ENCODE measurements around the gene FAM163B. TPM values are rescaled to one million over a fixed set of nuclear protein-coding genes. Genes with fewer than 3 reads are reported as not detected.

Gene FAM163B
- total RNA-seq, 1 experiment from 2014 or later, result not detected

DNA sequence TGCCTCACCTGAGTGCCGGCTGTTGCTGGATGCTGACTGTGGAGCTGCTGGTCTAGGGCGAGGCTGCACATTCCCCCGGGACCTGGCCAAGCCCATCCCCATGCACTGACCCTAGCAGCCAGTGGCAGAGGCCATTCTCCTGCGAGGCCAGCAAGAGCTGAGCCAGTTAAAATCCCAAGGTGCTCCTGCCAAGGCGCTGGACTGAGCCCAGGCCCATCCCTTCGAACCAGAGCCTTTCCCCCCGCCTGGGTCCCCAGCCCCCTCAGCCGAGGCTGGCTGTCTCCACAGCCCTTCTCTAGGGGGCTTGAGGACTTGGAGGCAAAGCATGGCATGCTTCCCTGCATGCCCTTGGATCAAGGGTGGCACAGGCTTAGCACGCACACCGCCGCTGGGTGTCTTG lies 73.1 kb downstream of the FAM163B start:
- intact Hi-C loops (cut with micrococcal nuclease), result no loop called here
- H3K27ac Mint-ChIP-seq (ENCODE audit: low read depth, unreplicated experiment), result no peak overlapping the region
- no peaks in the 10 kb centered on the region for H3K36me3 Mint-ChIP-seq (ENCODE audit: insufficient read depth, unreplicated experiment)
- no peak overlapping the region for H3K4me3 Mint-ChIP-seq (ENCODE audit: unreplicated experiment)
- ChIA-PET CTCF (no interaction called here), POLR2A (no interaction called here)
- H3K27me3 Mint-ChIP-seq (ENCODE audit: insufficient read depth, unreplicated experiment), result peaks cover 49% of the 10 kb centered on the region
- DNase-seq (ENCODE audit: unreplicated experiment), result no peak
- TF ChIP-seq, protein P1, sequence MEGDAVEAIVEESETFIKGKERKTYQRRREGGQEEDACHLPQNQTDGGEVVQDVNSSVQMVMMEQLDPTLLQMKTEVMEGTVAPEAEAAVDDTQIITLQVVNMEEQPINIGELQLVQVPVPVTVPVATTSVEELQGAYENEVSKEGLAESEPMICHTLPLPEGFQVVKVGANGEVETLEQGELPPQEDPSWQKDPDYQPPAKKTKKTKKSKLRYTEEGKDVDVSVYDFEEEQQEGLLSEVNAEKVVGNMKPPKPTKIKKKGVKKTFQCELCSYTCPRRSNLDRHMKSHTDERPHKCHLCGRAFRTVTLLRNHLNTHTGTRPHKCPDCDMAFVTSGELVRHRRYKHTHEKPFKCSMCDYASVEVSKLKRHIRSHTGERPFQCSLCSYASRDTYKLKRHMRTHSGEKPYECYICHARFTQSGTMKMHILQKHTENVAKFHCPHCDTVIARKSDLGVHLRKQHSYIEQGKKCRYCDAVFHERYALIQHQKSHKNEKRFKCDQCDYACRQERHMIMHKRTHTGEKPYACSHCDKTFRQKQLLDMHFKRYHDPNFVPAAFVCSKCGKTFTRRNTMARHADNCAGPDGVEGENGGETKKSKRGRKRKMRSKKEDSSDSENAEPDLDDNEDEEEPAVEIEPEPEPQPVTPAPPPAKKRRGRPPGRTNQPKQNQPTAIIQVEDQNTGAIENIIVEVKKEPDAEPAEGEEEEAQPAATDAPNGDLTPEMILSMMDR (IDR thresholded peaks at IDR 0.05; ENCODE audit: unreplicated experiment), result no peak
- H3K9me3 Mint-ChIP-seq (ENCODE audit: unreplicated experiment), result no peaks in the 10 kb centered on the region
- no peaks in the 10 kb centered on the region for H3K4me1 Mint-ChIP-seq (ENCODE audit: insufficient read depth, unreplicated experiment)
- no TSS peak for BruUV-seq (replicated peaks)

DNA sequence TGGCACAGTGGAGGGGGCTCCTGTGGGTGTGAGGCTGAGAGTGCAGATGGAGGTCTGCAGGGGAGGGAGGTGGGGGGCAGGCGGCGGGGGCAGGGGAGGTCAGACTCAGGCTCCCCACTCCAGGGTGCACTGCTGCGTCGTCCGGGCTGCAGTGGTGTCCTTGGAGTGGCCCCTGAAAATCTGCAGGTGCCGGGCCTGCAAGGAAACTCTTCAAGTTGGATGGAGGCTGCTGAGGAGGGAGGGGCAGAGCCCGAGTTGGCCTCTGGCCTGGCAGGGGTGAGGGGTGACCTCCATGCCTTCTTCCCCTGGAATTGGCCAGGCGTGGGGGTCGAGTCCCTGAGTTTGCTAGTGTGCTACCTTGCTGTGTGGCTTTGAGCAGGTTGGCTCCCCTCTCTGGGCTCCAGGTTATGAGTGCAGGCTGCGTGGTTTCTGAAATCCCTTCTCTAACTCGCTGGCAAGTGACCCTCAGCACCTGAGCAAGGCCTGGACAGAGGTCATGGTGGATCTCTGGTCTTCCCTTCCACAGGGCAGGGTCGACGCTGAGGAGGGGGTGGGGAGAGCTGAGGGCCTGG lies 73.8 kb downstream of the FAM163B start:
- Mint-ChIP-seq H3K27me3 (ENCODE audit: insufficient read depth, unreplicated experiment) (peaks cover 50% of the 10 kb centered on the region), H3K4me1 (ENCODE audit: insufficient read depth, unreplicated experiment) (no peaks in the 10 kb centered on the region), H3K36me3 (ENCODE audit: insufficient read depth, unreplicated experiment) (no peaks in the 10 kb centered on the region), H3K9me3 (ENCODE audit: unreplicated experiment) (no peaks in the 10 kb centered on the region), H3K4me3 (ENCODE audit: unreplicated experiment) (no peak overlapping the region), H3K27ac (ENCODE audit: low read depth, unreplicated experiment) (no peak overlapping the region)
- CTCF ChIA-PET, result no interaction called here
- BruUV-seq (replicated peaks), result no TSS peak
- POLR2A ChIA-PET, result no interaction called here
- TF ChIP-seq, protein P1 (IDR thresholded peaks at IDR 0.05; ENCODE audit: unreplicated experiment), result no peak
- intact Hi-C loops (cut with micrococcal nuclease), result no loop called here
- no peak for DNase-seq (ENCODE audit: unreplicated experiment)

DNA sequence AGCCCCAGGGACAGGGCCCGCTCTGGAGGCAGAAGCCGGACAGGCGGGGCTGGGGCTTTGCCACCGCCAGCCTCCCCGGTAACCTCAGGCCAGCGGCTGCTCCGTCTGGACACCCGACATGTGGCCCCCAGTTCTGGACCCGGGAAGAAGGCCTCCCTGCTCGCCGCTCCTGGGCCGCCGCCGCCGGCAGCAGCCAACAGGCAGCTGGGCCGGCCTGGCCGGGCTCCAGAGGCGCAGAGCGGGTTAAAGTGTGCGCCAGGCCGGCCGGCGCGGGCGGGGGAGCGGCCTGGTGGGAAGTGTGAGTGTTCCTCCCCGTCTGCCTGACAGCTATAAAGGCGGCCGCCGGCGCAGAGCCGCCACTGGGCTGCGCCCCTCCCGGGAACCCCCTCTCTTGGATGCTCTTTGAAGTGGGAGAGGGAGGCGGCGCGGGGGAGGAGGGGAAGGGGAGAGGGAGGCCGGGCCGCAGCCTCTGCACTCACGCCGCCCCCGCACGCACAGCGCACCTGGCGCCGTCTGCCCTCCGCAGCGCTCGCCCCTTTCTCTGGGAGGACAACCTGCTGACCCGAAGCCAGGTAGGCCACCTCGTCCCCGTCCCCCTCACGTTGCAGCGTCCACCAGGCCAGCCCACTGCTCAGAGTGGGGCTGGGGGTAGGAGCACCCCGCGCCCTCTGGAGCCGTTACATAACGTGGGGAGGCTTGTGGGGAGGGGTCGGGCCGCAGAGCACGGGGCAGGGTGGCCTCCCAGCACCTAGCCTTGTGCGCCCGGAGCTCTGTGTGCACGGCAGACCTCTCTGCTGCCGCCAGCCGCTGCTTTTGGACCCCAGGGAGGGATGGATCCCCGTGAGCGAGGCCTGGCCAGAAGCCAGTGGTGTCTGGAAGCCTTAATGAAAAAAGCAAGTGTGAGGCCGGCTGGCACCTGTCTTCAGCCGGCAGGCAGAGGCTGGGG lies 74.6 kb downstream of the FAM163B start, which contains the start of gene ADAMTSL2:
Gene ADAMTSL2 (plus strand): TSS at position 359 of the 946 bp plus-strand sequence. CDS start 2,009 bp downstream, outside the sequence.
- Mint-ChIP-seq H3K27me3 (ENCODE audit: insufficient read depth, unreplicated experiment) (peaks cover 57% of the 10 kb centered on the region), H3K9me3 (ENCODE audit: unreplicated experiment) (no peaks in the 10 kb centered on the region), H3K36me3 (ENCODE audit: insufficient read depth, unreplicated experiment) (no peaks in the 10 kb centered on the region), H3K27ac (ENCODE audit: low read depth, unreplicated experiment) (no peak within 1 kb of the TSS), H3K4me1 (ENCODE audit: insufficient read depth, unreplicated experiment) (no peaks in the 10 kb centered on the region), H3K4me3 (ENCODE audit: unreplicated experiment) (no peak within 1 kb of the TSS)
- CTCF ChIA-PET, result no interaction called here
- intact Hi-C loops (cut with micrococcal nuclease), result no loop called here
- BruUV-seq (replicated peaks), result no TSS peak
- DNase-seq (ENCODE audit: unreplicated experiment), result no peak
- TF ChIP-seq, protein P1 (IDR thresholded peaks at IDR 0.05; ENCODE audit: unreplicated experiment), result no peak
- POLR2A ChIA-PET, result interaction anchor here (0.6 to 0.8 kb wide), 2 partner anchors 9 to 309 kb away, joined by 3 read pairs; no protein-coding TSS in a partner anchor

DNA sequence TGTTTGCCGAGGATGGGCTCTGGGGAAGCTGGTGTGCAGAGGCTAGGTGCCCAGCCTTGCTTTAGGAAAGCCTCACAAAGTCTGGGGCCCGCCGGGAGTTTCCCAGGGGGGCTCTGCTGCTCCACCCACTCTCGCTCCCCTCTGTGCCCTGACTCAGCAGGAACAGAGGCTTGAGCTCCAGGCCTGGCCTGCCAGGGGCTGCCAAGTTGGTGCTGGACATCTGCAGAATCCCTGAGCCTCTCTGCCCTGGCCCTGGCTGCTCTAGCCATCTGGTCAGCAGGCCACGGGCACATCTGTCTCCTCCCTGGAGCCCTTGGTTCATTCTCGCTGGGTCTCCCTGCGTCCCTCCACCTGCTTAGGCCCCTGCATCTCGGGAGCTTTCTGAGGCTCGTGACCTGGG lies 75.3 kb downstream of the FAM163B start:
- Mint-ChIP-seq H3K4me1 (ENCODE audit: insufficient read depth, unreplicated experiment) (no peaks in the 10 kb centered on the region), H3K9me3 (ENCODE audit: unreplicated experiment) (no peaks in the 10 kb centered on the region), H3K4me3 (ENCODE audit: unreplicated experiment) (no peak overlapping the region), H3K27me3 (ENCODE audit: insufficient read depth, unreplicated experiment) (peaks cover 57% of the 10 kb centered on the region), H3K27ac (ENCODE audit: low read depth, unreplicated experiment) (no peak overlapping the region), H3K36me3 (ENCODE audit: insufficient read depth, unreplicated experiment) (no peaks in the 10 kb centered on the region)
- BruUV-seq (replicated peaks), result no TSS peak
- intact Hi-C loops (cut with micrococcal nuclease), result loop anchor here (1.0 kb wide), 1 partner anchor 192 kb away; no protein-coding TSS in a partner anchor
- POLR2A ChIA-PET, result no interaction called here
- DNase-seq (ENCODE audit: unreplicated experiment), result no peak
- CTCF ChIA-PET, result interaction anchor here (0.6 kb wide), 1 partner anchor 191 kb away, joined by 3 read pairs; no protein-coding TSS in a partner anchor
- TF ChIP-seq, protein P1 (IDR thresholded peaks at IDR 0.05; ENCODE audit: unreplicated experiment), result no peak
